Spinal cord (tissue), 10 donors: ENCODE results near the gene BCL11A. TPM values are rescaled to one million over a fixed set of nuclear protein-coding genes. Genes with fewer than 3 reads are reported as not detected.

Source experiments
- DNase-seq, 6 donors: peaks; one replicate each; pipeline versions ENCODE4 v3.0.0 to v3.0.0-alpha.2; 2013 to 2015; ENCODE audit warnings: low spot score in 6 of 6, low read depth in 4 of 6
- H3K27ac ChIP-seq: one replicate; pipeline ENCODE4 v1.5.1; 2013; ENCODE audit warnings: low read depth, low read length, control low read depth
- H3K27me3 ChIP-seq: one replicate; pipeline ENCODE4 v1.6.1; 2013; ENCODE audit warnings: low read length; ENCODE audit not compliant: control insufficient read depth, insufficient read depth
- H3K36me3 ChIP-seq: one replicate; pipeline ENCODE4 v1.6.1; 2013; ENCODE audit warnings: low read length; ENCODE audit not compliant: control insufficient read depth, insufficient read depth
- H3K4me1 ChIP-seq: one replicate; pipeline ENCODE4 v1.6.1; 2013; ENCODE audit warnings: low read length; ENCODE audit not compliant: control insufficient read depth, insufficient read depth
- H3K4me3 ChIP-seq: one replicate; pipeline ENCODE4 v1.5.1; 2013; ENCODE audit warnings: low read depth, low read length, control low read depth
- H3K9me3 ChIP-seq: one replicate; pipeline ENCODE4 v1.6.1; 2013; ENCODE audit warnings: low read length; ENCODE audit not compliant: control insufficient read depth, insufficient read depth
- WGBS: methylation state at CpG from one replicate; pipeline ENCODE4 v1.1.5; 2013; ENCODE audit warnings: missing lambda C conversion rate; ENCODE audit not compliant: insufficient coverage; 5-methylcytosine and 5-hydroxymethylcytosine counted together
- polyA plus RNA-seq, 2 donors: library from polyadenylated mRNA; unstranded; fragments of 120-200 nt; gene quantifications; one replicate each; pipeline ENCODE4 v1.2.1, GENCODE V29; 2013; ENCODE audit not compliant: insufficient read length in 2 of 2
- total RNA-seq, 2 donors: library from RNA; depleted of rRNA in 1 of 2; stranded (reverse); fragments of 120-200 nt in 1 of 2; fragments of >200 nt in 1 of 2; gene quantifications; one replicate each; pipeline versions ENCODE4 v1.2.3 to v1.2.4, GENCODE V29; 2013 to 2014
- donor health status: healthy.

The BCL11A gene
- total and polyA plus RNA-seq, 4 donors, result 14.9 to 61.6 (median 43.8) TPM

DNA sequence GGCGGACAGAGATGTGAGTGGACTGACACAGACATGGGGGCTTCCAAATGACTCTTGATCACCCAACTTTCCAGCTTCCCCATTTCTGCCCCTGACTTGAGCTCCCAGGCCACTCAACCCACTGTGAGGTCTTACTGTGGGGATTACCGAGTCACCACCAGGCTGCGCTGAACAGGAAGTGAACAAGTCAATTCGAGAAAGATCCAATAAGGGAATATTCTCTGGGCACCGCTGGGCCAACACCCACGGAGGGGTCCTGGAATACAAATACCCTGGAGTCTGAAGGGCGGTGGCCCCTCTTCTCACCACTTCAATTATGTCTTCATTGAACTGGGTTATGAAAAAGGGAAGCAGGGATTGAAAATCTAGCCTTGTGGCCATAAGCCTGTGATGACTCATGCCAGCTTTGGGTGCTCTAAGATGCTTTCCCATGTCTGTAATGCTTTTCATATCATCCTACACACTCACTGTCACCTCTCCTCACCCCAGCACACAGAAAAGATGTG is 37.7 kb downstream of the BCL11A start:
- peak overlapping the region; percentile 18 for H3K27ac ChIP-seq
- no peaks in the 10 kb centered on the region for H3K27me3 ChIP-seq
- peaks cover 19% of the 10 kb centered on the region for H3K4me1 ChIP-seq
- 96% methylated on average over 3 of the region's 7 CpGs for WGBS
- no peaks in the 10 kb centered on the region for H3K9me3 ChIP-seq
- no peak for DNase-seq
- peaks cover 2% of the 10 kb centered on the region for H3K36me3 ChIP-seq
- no peak overlapping the region for H3K4me3 ChIP-seq

DNA sequence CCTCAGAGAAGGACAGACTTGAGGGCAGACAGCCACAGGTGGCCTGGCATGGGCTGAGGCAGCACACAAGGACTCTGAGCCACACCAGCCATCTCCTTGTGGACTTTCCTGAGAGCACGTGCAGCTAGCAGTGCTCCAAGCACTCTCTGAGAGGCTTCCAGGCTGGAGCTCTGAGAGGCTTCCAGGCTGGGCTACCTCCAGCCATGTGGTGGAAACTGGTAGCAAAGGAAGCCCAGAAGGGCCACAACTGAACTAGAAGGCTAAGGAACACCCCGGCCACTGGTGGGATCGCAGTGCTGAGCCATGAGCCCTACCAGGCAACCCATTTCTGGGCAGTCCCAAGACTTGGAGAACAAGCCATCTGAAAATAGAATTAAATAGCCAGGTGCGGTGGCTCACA is 39.5 kb downstream of the BCL11A start:
- WGBS, result 96% methylated on average over 4 of the region's 4 CpGs
- DNase-seq, result no peak

GRCh38 chr2:60513191-60513590 is 40.3 kb downstream of the BCL11A start:
- Histone ChIP-seq H3K36me3 (peaks cover 2% of the 10 kb centered on the region), H3K27ac (no peak overlapping the region), H3K9me3 (no peaks in the 10 kb centered on the region), H3K4me3 (no peak overlapping the region), H3K4me1 (peaks cover 28% of the 10 kb centered on the region), H3K27me3 (no peaks in the 10 kb centered on the region)
- 91% methylated on average over 3 of the region's 5 CpGs for WGBS
- no peak for DNase-seq

More for the DNA sequence above, 39.5 kb downstream of the BCL11A start:
- Histone ChIP-seq H3K27me3 (no peaks in the 10 kb centered on the region), H3K9me3 (no peaks in the 10 kb centered on the region), H3K36me3 (peaks cover 2% of the 10 kb centered on the region), H3K4me3 (no peak overlapping the region), H3K4me1 (peaks cover 22% of the 10 kb centered on the region), H3K27ac (no peak overlapping the region)

DNA sequence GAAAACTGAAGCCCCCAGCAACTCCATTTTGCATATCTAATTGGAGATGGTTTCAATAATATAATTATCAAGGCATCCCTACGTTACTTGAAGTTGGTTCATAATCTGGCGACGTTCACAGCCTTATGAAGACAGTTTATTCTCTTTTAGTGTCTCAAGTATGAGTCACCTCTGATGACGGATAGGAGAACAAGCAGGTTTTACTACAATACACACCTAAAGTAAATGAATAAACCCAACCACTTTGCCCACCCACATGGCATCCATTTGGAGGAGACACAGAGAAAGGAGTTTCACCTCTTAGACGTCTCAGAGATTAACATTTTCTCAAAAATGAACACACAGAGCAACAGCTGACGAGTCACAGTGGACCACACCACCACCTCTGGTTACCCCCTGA is 40.8 kb downstream of the BCL11A start:
- H3K36me3 ChIP-seq, result peaks cover 2% of the 10 kb centered on the region
- H3K4me1 ChIP-seq, result peaks cover 31% of the 10 kb centered on the region
- H3K9me3 ChIP-seq, result no peaks in the 10 kb centered on the region
- WGBS, result 77% methylated on average over 3 of the region's 6 CpGs
- H3K27ac ChIP-seq, result no peak overlapping the region
- H3K27me3 ChIP-seq, result no peaks in the 10 kb centered on the region
- H3K4me3 ChIP-seq, result no peak overlapping the region
- no peak for DNase-seq

DNA sequence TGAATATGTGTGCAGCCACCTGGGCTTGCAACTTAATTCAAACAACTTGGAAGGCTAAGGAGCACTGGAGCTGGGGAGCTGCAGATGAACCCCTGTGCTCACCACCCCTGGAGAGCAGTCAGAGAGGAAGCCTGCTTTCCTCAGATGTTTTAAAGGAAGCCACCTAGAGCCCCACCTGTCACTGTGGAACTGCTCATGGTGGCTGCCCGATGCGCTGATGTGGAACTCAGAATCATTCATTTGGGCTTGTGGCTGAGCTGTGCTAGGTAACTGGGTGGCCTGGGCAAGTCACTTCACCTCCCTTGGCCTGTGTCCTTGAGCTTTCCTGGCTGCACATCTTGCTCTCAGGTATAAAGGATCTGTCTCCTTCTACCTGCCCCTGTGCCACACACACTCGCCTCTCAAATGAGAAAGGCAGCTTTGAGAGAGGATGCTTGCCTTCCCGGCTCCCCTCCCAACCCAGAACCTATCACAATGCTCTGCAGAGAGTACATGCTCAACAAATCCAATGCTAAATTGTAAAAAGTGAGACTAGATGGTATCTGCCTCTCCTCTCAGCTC is 41.3 kb downstream of the BCL11A start:
- H3K4me3 ChIP-seq, result no peak overlapping the region
- WGBS, result 93% methylated on average over 2 of the region's 4 CpGs
- H3K9me3 ChIP-seq, result no peaks in the 10 kb centered on the region
- no peak for DNase-seq
- H3K4me1 ChIP-seq, result peaks cover 35% of the 10 kb centered on the region
- H3K27me3 ChIP-seq, result no peaks in the 10 kb centered on the region
- no peak overlapping the region for H3K27ac ChIP-seq
- peaks cover 2% of the 10 kb centered on the region for H3K36me3 ChIP-seq

DNA sequence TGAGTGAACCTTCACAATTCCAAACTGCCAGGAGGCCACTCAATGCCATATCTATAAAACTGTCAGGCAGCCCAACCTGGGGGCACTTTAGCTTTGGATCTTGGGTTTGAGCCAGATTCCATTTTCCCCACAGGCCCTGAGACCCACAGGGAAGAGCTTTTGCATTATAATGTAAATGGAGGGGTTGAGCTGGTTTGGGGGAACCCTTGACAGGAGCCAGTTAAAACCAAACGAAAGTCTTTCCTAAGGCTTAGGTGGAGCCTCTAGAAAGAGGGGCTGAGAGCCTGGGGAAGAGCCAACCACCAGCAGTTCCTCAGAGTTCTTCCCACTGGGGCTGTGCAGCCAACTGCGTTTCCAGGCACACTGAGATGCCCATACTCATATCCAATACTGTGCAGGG is 42.7 kb downstream of the BCL11A start:
- Histone ChIP-seq H3K4me1 (peaks cover 37% of the 10 kb centered on the region), H3K27ac (no peak overlapping the region), H3K4me3 (no peak overlapping the region), H3K27me3 (no peaks in the 10 kb centered on the region), H3K36me3 (peaks cover 2% of the 10 kb centered on the region), H3K9me3 (no peaks in the 10 kb centered on the region)
- no peak for DNase-seq
- 41% methylated on average over 2 of the region's 2 CpGs for WGBS

- peaks cover 39% of the 10 kb centered on the region for H3K4me1 ChIP-seq
- peaks cover 2% of the 10 kb centered on the region for H3K36me3 ChIP-seq
- no peak for DNase-seq
- peak overlapping the region; percentile 1 for H3K27ac ChIP-seq
- WGBS, result 96% methylated on average over 3 of the region's 8 CpGs
- H3K4me3 ChIP-seq, result no peak overlapping the region
- H3K27me3 ChIP-seq, result no peaks in the 10 kb centered on the region
- no peaks in the 10 kb centered on the region for H3K9me3 ChIP-seq
These were observed 44.4 kb downstream of the BCL11A start for GRCh38 chr2:60509066-60509465.

DNA sequence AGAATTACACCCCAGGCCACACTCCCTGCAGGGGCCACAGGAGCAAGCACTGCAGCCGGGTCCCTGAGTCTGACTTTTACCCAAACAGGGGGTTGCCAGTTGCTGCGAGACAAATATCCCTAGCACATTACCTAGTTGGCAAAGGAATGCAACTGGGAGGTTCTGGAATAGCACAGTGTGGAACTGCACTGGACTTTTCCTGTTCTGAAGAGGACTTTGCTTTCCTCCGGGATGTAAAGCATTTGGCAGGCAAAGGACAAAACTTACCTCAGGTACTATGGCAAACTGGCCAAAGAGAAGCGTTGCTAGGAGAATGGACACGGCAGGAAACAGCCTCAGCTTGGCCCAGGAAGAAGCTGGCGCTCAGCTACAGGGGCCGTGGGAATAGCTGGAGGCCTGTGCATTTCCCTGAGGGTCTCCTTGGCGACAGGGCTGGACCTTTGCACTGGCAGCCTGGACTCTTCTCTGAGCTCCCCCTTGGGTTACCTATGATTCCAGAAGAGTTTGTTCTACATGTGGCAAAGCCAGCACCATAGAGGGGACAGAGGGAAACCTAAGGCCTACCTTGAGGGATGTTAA is 45.0 kb downstream of the BCL11A start:
- WGBS, result 37% methylated on average over 8 of the region's 8 CpGs
- Histone ChIP-seq H3K4me1 (peaks cover 42% of the 10 kb centered on the region), H3K27me3 (no peaks in the 10 kb centered on the region), H3K9me3 (no peaks in the 10 kb centered on the region), H3K4me3 (no peak overlapping the region), H3K27ac (peak overlapping the region; percentile 21), H3K36me3 (peaks cover 2% of the 10 kb centered on the region)
- DNase-seq, result peak in 2 of 6 donors; percentile 62 to 75

GRCh38 chr2:60507211-60507965 is 46.1 kb downstream of the BCL11A start:
- Histone ChIP-seq H3K27me3 (no peaks in the 10 kb centered on the region), H3K4me1 (peaks cover 42% of the 10 kb centered on the region), H3K4me3 (no peak overlapping the region), H3K9me3 (no peaks in the 10 kb centered on the region), H3K36me3 (no peaks in the 10 kb centered on the region), H3K27ac (peak overlapping the region; percentile 30)
- DNase-seq, result peak in 2 of 6 donors; percentile 52 to 53
- WGBS, result no CpG with 5 or more reads among the region's 9 CpGs
